GM12891 (cell line): ENCODE measurements around the gene OBP2A.

Experiments
- DNase-seq: peaks from one replicate; pipeline ENCODE4 v3.0.0; 2011; ENCODE audit warnings: low spot score; ENCODE audit not compliant: insufficient read length
- FAIRE-seq: peaks from 2 replicates; lab custom pipeline; 2011; peaks lifted over from hg19 to GRCh38; lab: Jason Lieb, UNC
- PAX5 ChIP-seq: IDR thresholded peaks from 2 replicates; pipeline ENCODE4 v1.6.1; 2011; ENCODE audit warnings: low read length, moderate library complexity, mild to moderate bottlenecking; ENCODE audit not compliant: insufficient read depth, severe bottlenecking
- POLR2A ChIP-seq: IDR thresholded peaks from 2 replicates; pipeline ENCODE4 v1.6.1; 2011; ENCODE audit warnings: low read depth, low read length, control low read depth
- POLR2AphosphoS5 ChIP-seq: IDR thresholded peaks from 2 replicates; pipeline ENCODE4 v1.6.1; 2011; ENCODE audit warnings: low read depth, low read length, control low read depth
- POU2F2 ChIP-seq: IDR thresholded peaks from 2 replicates; pipeline ENCODE4 v1.6.1; 2011; ENCODE audit warnings: low read depth, mild to moderate bottlenecking, control low read depth, low read length, moderate library complexity
- SPI1 ChIP-seq: IDR thresholded peaks from 2 replicates; pipeline ENCODE4 v1.6.1; 2011; ENCODE audit warnings: low read depth, low read length, control low read depth
- TAF1 ChIP-seq: IDR thresholded peaks from 2 replicates; pipeline ENCODE4 v1.6.1; 2011; ENCODE audit warnings: low read depth, low read length, control low read depth

Gene OBP2A

DNA sequence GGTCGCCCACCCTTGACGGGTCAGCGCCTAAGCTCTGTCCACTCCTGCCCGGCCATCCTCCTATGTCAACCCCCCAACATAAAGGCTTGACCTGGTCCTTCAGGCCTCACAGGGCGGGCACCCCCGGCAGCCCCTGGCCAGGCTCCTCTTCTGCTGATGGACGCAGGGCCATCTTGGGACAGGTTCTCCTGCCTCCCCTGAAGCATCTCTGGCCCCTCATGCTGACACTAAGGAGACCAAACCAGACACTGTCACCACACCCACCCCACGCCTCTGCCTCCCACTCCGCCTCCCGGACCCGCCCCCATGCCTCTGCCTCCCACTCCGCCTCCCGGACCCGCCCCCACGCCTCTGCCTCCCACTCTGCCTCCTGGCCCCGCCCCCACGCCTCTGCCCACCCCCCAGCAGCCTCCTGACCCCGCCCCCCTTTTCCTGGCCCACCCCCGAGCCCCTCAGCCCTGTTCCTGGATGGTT is 6.8 kb downstream of the OBP2A start:
- DNase-seq (no peak), FAIRE-seq (no peak)
- TF ChIP-seq PAX5 = no peak
- TF ChIP-seq SPI1 = no peak
- no peak for TF ChIP-seq POLR2AphosphoS5
- TF ChIP-seq POLR2A = no peak
- no peak for TF ChIP-seq POU2F2
- TF ChIP-seq TAF1 = no peak

DNA sequence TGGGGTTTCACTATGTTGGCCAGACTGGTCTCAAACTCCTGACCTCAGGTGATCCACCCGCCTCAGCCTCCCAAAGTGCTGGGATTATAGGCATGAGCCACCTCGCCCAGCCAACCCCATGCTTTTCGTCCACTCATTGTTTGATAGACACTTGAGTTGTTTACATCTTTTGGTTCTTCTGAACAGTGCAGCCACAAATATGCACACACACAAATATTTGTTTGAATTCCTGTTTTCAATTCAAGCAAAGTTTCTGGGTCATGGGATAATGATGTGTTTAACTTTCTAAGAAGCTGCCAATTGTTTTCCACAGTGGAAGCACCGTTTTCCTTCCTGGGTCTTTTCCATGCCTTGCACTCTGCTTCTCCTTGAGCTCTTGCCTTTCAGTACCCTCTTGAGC is 8.8 kb downstream of the OBP2A start:
- DNase-seq (no peak), FAIRE-seq (no peak)
- TF ChIP-seq SPI1 (no peak), TAF1 (no peak), POLR2A (no peak), PAX5 (no peak), POU2F2 (no peak), POLR2AphosphoS5 (no peak)

DNA sequence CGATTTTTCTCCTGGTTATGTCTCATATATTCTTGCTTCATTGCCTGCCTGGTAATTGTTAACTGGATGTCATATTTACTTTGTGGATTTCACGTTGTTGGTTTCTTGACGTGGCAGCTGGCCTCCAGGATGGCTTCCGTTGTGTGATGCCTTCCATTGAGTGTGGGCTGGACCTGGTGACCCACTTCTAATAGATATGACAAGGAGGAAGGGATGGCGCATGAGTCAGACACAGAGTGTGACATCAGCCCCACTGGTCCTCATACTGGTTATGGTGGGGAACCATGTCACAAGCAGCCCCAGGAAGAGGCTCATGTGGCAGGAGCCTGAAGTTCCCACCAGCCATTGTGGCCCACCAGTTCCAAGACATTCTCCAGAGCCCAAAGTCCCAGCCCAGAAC is 9.3 kb downstream of the OBP2A start:
- no peak for TF ChIP-seq POU2F2
- TF ChIP-seq PAX5 = no peak
- FAIRE-seq (no peak), DNase-seq (no peak)

DNA sequence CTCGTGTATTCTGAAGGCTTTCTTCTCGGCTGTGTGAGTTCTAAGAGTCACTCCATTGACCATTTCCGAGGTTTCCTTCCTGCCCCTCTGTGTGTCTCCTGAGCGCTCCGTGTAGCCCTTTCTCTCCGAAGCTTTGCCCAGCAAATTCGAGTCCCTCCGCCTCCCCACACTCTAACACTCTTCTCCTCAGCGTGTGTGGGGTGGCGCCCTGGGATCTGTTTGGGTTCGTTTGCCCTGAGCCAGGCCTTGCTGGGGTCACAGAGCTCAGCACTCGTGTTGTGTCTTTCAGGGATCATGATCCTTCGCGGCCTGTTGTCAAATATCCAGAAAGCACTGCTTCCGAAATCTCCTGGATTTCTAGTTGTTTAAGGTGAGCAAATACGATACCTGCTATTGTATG is 10.0 kb downstream of the OBP2A start:
- DNase-seq = no peak
- FAIRE-seq = no peak
- TF ChIP-seq TAF1 (no peak), POLR2A (no peak), POLR2AphosphoS5 (no peak), PAX5 (no peak), POU2F2 (no peak), SPI1 (no peak)

DNA sequence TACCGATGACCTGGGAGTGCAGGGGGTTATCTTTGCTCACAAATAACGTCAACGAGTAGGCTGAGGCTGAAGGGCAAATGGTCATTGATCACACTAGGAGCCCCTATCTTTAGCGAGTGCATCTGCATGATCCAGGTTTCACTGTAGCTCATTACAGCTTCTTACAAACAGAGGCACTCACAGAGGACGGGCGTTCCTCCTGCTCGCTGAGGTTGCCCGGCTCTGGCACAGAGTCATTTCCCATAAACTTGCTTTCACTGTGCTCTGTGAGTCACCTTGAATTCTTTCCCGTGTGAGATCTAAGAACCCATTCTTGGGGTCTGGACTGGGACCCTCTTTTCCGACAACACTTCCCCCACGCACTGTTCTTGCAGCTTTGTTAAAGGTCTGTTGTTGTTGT is 13.7 kb downstream of the OBP2A start:
- FAIRE-seq (no peak), DNase-seq (no peak)
- TF ChIP-seq PAX5 (no peak), POU2F2 (no peak), SPI1 (no peak), POLR2A (no peak), TAF1 (no peak), POLR2AphosphoS5 (no peak)

DNA sequence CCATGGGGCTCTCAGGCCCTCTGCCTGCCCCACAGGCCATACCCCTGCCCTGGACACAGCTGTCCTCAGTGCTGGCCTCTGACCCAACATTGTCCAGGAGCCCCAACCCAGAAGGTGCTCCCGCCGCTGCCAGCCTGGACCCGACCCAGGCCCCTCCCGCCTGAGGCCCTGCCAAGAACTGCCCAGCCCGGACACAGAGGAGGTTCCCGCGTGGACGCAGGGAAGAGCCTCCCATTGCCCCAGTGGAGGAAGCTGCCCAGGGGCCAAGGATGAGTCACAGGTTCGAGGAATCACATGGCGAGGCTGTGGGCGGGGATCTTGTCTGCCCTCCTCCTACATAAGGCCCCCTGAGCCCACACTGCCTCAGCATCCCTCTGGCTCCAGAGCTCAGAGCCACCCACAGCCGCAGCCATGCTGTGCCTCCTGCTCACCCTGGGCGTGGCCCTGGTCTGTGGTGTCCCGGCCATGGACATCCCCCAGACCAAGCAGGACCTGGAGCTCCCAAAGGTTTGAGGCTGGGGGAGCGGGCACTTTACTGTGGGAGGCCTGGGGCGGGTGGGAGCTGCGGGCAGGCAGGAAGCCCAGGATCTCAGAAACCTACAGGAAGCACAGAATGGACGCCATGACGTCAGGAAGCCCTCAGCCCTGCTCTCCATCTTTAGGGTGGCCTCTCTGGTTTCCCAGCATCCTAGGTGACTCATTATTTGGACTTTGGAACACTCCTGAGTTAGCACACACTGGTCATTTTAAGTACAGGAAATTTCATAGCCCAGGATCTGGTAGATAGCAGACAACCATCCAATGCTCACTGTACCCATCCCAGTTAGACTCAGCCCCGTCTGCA is 15.7 kb downstream of the OBP2A start, which contains the start of gene PAEP:
Gene PAEP (plus strand): TSS at position 366 of the 844 bp plus-strand sequence.
- DNase-seq = no peak
- no peak for FAIRE-seq
- TF ChIP-seq TAF1 = no peak
- no peak for TF ChIP-seq SPI1
- TF ChIP-seq POLR2AphosphoS5 = no peak
- no peak for TF ChIP-seq POLR2A
- TF ChIP-seq POU2F2 = no peak
- no peak for TF ChIP-seq PAX5

DNA sequence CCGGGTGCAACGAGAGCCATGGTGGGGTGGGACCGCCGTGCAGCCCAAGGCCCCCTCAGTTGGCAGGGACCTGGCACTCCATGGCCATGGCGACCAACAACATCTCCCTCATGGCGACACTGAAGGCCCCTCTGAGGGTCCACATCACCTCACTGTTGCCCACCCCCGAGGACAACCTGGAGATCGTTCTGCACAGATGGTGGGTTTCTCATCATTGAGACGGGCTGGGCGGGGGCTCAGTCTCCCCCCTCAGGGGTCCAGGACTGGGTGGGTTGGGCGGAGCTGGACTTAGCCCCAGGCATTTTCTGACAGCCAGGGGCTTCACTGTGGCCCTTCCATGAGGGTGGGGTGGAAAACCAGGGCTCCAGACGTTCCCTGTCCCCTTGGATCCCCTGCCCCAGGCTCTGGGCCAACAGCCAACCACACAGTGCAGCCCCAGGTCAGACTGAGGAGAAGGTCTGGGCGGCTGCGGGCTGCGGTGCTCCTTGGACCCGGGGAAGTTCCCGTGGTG is 16.4 kb downstream of the OBP2A start:
- DNase-seq (no peak), FAIRE-seq (no peak)
- TF ChIP-seq POLR2A (no peak), POU2F2 (no peak), SPI1 (no peak), TAF1 (no peak), POLR2AphosphoS5 (no peak), PAX5 (no peak)

DNA sequence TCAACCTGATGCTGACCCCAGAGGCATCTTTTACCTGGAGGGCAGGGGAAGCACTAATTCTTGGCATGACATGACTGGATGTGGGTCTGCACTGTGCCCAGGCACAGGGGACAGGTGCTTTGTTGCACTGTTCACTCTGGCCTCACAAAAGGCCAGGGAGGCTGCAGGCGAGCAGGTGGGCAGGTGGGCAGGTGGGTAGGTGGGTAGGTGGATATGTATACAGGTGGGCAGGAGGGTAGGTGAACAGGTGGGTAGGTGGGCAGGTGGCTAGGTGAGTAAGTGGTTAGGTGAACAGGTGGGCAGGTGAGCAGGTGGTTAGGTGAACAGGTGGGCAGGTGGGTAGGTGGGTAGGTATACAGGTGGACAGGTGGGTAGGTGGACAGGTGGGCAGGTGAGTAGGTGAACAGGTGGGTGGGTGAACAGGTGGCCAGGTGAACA is 17.1 kb downstream of the OBP2A start:
- DNase-seq (no peak), FAIRE-seq (no peak)
- TF ChIP-seq POU2F2 (no peak), SPI1 (no peak), POLR2AphosphoS5 (no peak), POLR2A (no peak), PAX5 (no peak), TAF1 (no peak)

DNA sequence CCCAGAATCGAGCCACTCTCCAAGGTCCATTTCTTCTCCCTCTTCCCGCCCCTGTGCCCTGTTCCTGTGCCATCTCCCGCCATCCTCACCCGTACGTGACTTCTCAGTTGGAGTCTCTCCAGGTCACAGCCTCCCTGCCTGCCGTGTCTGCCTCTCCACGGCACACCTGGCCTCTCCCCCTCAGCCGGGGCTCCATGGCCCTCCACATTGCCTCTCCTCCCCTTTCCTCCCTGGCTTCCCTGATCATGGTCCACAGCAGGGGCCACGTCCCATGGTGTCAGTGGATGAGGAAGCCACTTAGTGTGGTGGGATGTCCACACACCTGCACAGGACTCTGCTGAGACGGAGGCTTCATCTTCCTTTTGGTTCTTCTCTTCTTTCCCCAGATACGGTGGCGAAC is 17.9 kb downstream of the OBP2A start:
- TF ChIP-seq PAX5 (no peak), SPI1 (no peak), TAF1 (no peak), POLR2A (no peak), POLR2AphosphoS5 (no peak), POU2F2 (no peak)
- DNase-seq (no peak), FAIRE-seq (no peak)

DNA sequence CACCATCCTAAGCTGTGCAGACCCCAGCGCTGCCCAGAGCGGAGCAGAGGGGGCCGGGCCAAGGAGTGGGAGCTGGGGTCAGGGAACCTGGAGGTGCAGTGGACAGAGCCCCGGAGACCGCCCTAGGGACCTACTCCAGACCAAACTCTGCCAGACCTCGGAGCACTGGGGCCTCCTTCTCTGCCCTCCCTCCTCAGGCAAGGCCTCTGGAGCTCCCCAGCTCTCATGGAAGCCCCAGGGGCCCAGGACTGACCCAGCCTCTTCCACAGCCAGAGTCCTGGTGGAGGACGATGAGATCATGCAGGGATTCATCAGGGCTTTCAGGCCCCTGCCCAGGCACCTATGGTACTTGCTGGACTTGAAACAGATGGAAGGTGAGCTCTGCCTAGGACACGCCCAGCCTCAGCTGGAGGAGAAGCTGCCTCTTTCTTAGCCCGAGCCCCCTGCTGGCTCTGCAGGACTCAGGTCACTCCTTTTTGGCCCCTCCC is 19.3 kb downstream of the OBP2A start:
- FAIRE-seq (no peak), DNase-seq (no peak)
- TF ChIP-seq SPI1 (no peak), POLR2A (no peak), POLR2AphosphoS5 (no peak), PAX5 (no peak), POU2F2 (no peak), TAF1 (no peak)

DNA sequence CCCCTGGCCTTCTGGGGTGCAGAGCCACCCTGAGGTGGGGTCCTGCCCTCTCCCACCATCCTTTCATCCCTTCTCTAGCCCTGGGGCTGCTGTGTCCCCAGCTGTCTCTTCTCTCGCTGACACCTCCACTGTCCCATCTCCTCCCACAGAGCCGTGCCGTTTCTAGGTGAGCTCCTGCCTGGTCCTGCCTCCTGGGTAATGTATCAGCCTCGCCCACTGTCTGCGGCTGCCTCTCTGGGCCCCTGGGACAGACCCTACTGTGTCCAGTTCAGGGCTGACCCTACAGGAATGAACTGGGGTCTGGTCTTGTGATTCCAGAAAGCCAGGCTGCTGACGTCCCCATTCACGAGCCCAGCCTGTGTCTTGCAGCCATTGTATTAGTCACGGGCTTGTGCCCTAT is 19.7 kb downstream of the OBP2A start:
- DNase-seq (no peak), FAIRE-seq (no peak)
- TF ChIP-seq TAF1 (no peak), POU2F2 (no peak), PAX5 (no peak), SPI1 (no peak)
